Common myeloid progenitor, CD34-positive (primary cell): Measurements from ENCODE around the gene ARHGAP10.

Experiments used
- CTCF ChIA-PET: fragments of 350-600 bp; sonication (Branson Sonifier 250); formaldehyde crosslinking; loops from one replicate; lab custom pipeline; 2021; ENCODE audit warnings: antibody characterized with exemption; lab: Charles Lee
- POLR2A ChIA-PET: fragments of 350-600 bp; sonication (Branson Sonifier 250); formaldehyde crosslinking; loops from one replicate; lab custom pipeline; 2021; ENCODE audit warnings: antibody characterized with exemption; lab: Charles Lee
- DNase-seq, 3 donors: peaks; one replicate each; pipeline versions ENCODE4 v3.0.0 to v3.0.0-alpha.2; 2013
- H3K27ac ChIP-seq, 2 experiments: 1 replicate in 1 of 2; 2 replicates in 1 of 2; pipeline ENCODE4 v1.7.0; 2013; ENCODE audit warnings: inconsistent platforms in 2 of 2, low read length in 2 of 2, mild to moderate bottlenecking in 2 of 2, low read depth in 1 of 2, moderate library complexity in 1 of 2; ENCODE audit not compliant: severe bottlenecking in 2 of 2, insufficient read depth in 1 of 2, poor library complexity in 1 of 2
- H3K27me3 ChIP-seq, 5 experiments: replicated peaks in 2 of 5; 1 replicate in 3 of 5; 2 replicates in 2 of 5; pipeline versions ENCODE4 v1.6.1 to v1.7.0; 2013; ENCODE audit warnings: low read length in 4 of 5, mild to moderate bottlenecking in 2 of 5, moderate library complexity in 2 of 5, inconsistent platforms in 1 of 5; ENCODE audit not compliant: insufficient read depth in 5 of 5, control insufficient read depth in 4 of 5
- H3K36me3 ChIP-seq, 4 experiments: 1 replicate in 2 of 4; 2 replicates in 2 of 4; pipeline versions ENCODE4 v1.6.1 to v1.7.0; 2013; ENCODE audit warnings: low read length in 3 of 4, control low read depth in 1 of 4, mild to moderate bottlenecking in 1 of 4; ENCODE audit not compliant: control insufficient read depth in 4 of 4, insufficient read depth in 4 of 4
- H3K4me1 ChIP-seq, 4 experiments: 1 replicate in 3 of 4; 2 replicates in 1 of 4; pipeline versions ENCODE4 v1.6.1 to v1.7.1; 2013; ENCODE audit warnings: low read length in 3 of 4, mild to moderate bottlenecking in 3 of 4, control low read depth in 1 of 4, inconsistent platforms in 1 of 4, moderate library complexity in 1 of 4; ENCODE audit not compliant: control insufficient read depth in 4 of 4, insufficient read depth in 4 of 4; ENCODE audit errors: control extremely low read depth in 1 of 4
- H3K4me3 ChIP-seq, 7 experiments: 1 replicate in 4 of 7; 2 replicates in 3 of 7; pipeline versions ENCODE4 v1.5.1 to v1.7.0; 2013; ENCODE audit warnings: mild to moderate bottlenecking in 7 of 7, low read length in 6 of 7, moderate library complexity in 6 of 7, inconsistent platforms in 2 of 7, low read depth in 2 of 7, control low read depth in 1 of 7; ENCODE audit not compliant: insufficient read depth in 4 of 7, control insufficient read depth in 1 of 7; ENCODE audit errors: extremely low read depth in 1 of 7
- H3K9me3 ChIP-seq, 5 experiments: 1 replicate in 4 of 5; 2 replicates in 1 of 5; pipeline versions ENCODE4 v1.6.1 to v1.7.1; 2013; ENCODE audit warnings: low read length in 4 of 5, mild to moderate bottlenecking in 2 of 5, inconsistent platforms in 1 of 5, low read depth in 1 of 5, moderate library complexity in 1 of 5; ENCODE audit not compliant: control insufficient read depth in 4 of 5, insufficient read depth in 2 of 5; ENCODE audit errors: control extremely low read depth in 1 of 5
- WGBS: methylation state at CpG from one replicate; pipeline ENCODE4 v1.1.5; 2013; ENCODE audit not compliant: insufficient coverage; 5-methylcytosine and 5-hydroxymethylcytosine counted together

The ARHGAP10 gene

DNA sequence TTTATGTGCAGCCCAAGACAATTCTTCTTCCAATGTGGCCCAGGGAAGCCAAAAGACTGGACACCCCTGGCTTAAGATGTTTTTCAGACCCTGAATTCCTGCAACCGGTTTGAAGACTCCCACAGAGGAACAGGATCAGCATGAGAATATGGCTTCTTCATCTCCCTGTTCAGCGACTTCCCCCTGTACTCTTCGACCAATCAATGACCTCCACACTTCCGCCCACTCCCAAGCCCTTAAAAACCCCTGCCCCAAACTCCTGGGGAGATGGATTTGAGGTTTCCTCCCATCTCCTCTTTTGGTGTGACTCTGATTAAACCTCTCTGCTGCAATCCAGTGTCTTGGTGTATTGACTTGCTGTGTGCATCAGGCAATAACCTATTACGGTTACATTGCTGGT lies 365.9 kb downstream of the ARHGAP10 start:
- no peaks in the 10 kb centered on the region for H3K36me3 ChIP-seq
- H3K4me1 ChIP-seq: no peaks in the 10 kb centered on the region
- no peak overlapping the region for H3K27ac ChIP-seq
- ChIA-PET CTCF (interaction anchor here (1.1 kb wide), 1 partner anchor 41 kb away, joined by 3 read pairs; no protein-coding TSS in a partner anchor), POLR2A (no interaction called here)
- no peak overlapping the region for H3K4me3 ChIP-seq
- no peaks in the 10 kb centered on the region for H3K9me3 ChIP-seq
- H3K27me3 ChIP-seq: no peaks in the 10 kb centered on the region
- WGBS: 100% methylated on average over 5 of the region's 5 CpGs
- no peak for DNase-seq

DNA sequence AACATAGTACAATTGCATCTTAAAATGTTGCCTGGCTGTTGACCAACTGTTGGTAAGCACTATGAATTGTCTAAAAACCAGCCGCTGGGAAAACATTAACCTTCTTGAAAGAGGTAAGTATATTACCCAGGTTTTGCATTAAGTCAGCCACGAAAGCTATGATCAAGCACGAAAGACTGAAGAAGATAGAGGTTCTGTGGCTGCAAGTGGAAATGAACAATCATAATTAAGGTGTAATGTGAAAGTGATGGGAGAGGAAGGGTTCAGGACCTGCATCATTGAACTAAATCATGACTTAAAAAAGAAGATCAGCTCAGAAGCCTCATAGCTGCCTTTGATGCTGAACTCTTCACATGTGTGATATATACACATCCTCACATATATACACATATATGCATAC lies 369.3 kb downstream of the ARHGAP10 start:
- ChIA-PET CTCF (no interaction called here), POLR2A (no interaction called here)
- Histone ChIP-seq H3K27ac (no peak overlapping the region), H3K4me3 (no peak overlapping the region), H3K4me1 (no peaks in the 10 kb centered on the region), H3K9me3 (no peaks in the 10 kb centered on the region), H3K36me3 (no peaks in the 10 kb centered on the region), H3K27me3 (no peaks in the 10 kb centered on the region)
- DNase-seq: no peak
- WGBS: 89% methylated on average over 3 of the region's 3 CpGs

DNA sequence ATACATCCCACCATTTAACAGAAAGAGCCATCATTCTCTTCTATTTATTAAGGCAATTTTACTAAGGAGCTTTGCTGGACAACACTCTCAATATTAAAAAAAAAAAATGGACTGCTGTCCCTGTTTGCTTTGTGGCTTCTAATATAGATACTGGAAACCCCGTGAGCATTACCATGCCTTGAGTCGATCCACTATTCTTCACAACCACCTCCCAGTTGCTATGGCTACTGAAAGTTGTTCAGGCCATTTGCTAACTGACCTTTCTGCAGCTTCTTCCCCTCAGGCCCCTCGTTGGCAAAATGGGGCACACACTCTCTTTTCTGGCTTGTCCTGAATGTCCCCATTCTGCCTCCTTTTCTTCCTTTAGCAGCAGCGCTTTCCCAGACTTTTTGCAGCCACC lies 369.9 kb downstream of the ARHGAP10 start:
- Histone ChIP-seq H3K27me3 (no peaks in the 10 kb centered on the region), H3K4me3 (no peak overlapping the region), H3K36me3 (no peaks in the 10 kb centered on the region), H3K4me1 (no peaks in the 10 kb centered on the region), H3K27ac (no peak overlapping the region), H3K9me3 (no peaks in the 10 kb centered on the region)
- no peak for DNase-seq
- POLR2A ChIA-PET: no interaction called here
- WGBS: 86% methylated on average over 4 of the region's 4 CpGs
- CTCF ChIA-PET: no interaction called here

DNA sequence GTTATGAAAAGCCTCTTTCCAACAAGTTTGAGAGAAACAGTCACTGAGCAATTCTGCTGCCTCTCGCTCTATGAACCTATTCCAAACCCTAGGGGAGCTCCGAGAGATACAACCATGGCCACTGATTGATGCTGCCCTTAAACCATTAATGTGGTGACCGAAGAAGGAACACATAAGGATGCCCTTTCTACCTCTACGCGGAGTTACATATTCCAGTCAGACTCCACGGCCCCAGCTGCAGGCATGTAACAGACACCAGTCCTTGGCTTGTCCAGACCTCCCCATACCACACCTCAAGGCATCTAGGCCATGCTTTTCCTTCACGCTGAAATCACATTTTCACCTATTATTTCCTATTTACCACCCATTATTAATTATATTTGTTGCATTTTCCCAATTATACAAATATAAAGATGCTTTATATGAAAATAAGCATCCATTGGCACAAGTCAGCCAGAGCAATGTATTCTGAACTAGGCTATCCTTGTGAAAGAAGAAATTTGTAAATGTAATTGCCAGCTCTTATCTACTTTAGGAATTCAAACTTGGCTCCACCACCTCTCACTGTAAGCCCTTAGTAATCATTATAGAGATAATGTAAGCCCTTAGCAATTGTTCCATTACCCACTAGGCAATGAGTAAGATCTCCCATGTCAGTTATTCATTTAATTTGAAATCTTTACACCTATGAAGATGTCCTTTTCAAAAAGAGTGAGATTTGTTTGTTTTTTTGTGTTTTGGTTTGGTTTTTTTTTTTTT lies 371.9 kb downstream of the ARHGAP10 start:
- H3K4me1 ChIP-seq: no peaks in the 10 kb centered on the region
- H3K27ac ChIP-seq: no peak overlapping the region
- no peak overlapping the region for H3K4me3 ChIP-seq
- WGBS: 93% methylated on average over 6 of the region's 7 CpGs
- H3K36me3 ChIP-seq: no peaks in the 10 kb centered on the region
- POLR2A ChIA-PET: no interaction called here
- no peak for DNase-seq
- CTCF ChIA-PET: no interaction called here
- H3K27me3 ChIP-seq: no peaks in the 10 kb centered on the region
- H3K9me3 ChIP-seq: no peaks in the 10 kb centered on the region

DNA sequence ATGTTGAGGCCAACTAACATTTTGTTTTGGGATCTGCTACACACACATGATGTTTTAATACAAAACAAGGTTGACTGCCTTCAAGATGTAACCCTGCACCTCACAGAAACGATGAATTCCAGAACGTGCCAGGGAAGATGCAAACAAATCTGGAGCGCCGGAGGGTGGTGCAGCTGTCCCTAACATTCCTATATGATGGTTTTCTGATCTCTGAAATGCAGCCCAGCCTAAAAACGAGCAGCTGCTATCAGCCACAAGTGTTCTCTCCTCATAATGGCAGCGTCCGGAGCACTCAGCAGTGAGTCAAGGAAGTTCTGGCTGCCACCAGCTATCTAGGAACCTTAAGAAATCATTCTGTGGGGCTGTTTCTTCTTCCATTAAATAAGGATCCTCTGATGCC lies 376.9 kb downstream of the ARHGAP10 start:
- no peak overlapping the region for H3K27ac ChIP-seq
- H3K36me3 ChIP-seq: no peaks in the 10 kb centered on the region
- H3K27me3 ChIP-seq: no peaks in the 10 kb centered on the region
- POLR2A ChIA-PET: no interaction called here
- no peaks in the 10 kb centered on the region for H3K9me3 ChIP-seq
- H3K4me3 ChIP-seq: no peak overlapping the region
- CTCF ChIA-PET: no interaction called here
- DNase-seq: no peak
- H3K4me1 ChIP-seq: no peaks in the 10 kb centered on the region
- WGBS: 93% methylated on average over 7 of the region's 7 CpGs

DNA sequence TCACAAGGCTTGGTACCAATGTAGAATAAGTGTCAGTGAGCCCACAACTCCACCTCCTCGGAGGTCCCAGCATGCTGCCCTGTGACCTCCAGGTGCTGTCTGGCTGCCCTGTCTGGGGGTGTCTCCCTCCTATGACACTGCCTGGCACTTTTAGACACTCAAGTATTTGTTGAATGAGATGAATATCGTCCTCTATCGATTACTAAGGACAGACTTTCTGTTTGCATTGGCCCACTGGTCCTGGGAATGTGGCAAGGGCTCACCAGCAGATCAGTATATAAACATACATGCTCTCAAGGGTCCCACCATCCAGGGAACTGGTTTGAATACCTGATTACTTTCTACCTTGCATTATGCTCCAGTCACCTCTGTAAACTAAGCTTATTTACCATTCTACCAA lies 377.3 kb downstream of the ARHGAP10 start:
- Histone ChIP-seq H3K4me1 (no peaks in the 10 kb centered on the region), H3K4me3 (no peak overlapping the region), H3K27me3 (no peaks in the 10 kb centered on the region), H3K27ac (no peak overlapping the region), H3K36me3 (no peaks in the 10 kb centered on the region), H3K9me3 (no peaks in the 10 kb centered on the region)
- DNase-seq: no peak
- POLR2A ChIA-PET: no interaction called here
- CTCF ChIA-PET: no interaction called here
- WGBS: 100% methylated on average over 3 of the region's 3 CpGs

DNA sequence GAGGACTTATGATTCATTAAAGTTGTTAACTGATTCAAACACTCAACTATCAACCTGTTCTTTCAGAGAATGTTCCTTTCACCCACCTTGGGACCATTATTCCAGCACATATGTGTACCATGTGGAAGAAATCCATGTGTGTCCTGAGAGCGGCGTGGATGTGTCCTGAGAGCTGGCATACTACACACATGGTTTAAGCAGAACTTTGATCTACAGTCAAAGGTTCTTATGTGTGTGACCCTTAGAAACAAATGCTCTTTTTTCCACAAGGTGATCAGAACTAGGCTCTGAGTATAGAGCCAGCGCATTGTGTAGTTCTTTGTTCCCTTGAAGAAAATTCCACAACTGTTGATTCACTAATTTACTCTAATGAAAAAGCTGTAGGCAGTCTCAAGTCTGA lies 378.3 kb downstream of the ARHGAP10 start:
- Histone ChIP-seq H3K4me1 (no peaks in the 10 kb centered on the region), H3K27ac (no peak overlapping the region), H3K4me3 (no peak overlapping the region), H3K27me3 (no peaks in the 10 kb centered on the region), H3K9me3 (no peaks in the 10 kb centered on the region), H3K36me3 (no peaks in the 10 kb centered on the region)
- CTCF ChIA-PET: no interaction called here
- DNase-seq: no peak
- POLR2A ChIA-PET: no interaction called here
- WGBS: 100% methylated on average over 2 of the region's 3 CpGs
